Smooth muscle cell (in vitro differentiated cells): ENCODE data around the gene WASF2. TPM values are rescaled to one million over a fixed set of nuclear protein-coding genes. Genes with fewer than 3 reads are reported as not detected.

ENCODE experiments used
- DNase-seq: peaks from one replicate; lab custom pipeline; 2025; ENCODE audit not compliant: unreplicated experiment; lab: John Stamatoyannopoulos, UW
- H2AFZ ChIP-seq: fragments of 200-600 bp; sonication (generic); 2 replicates; pipeline ENCODE4 v1.6.0; 2016; ENCODE audit warnings: antibody characterized with exemption, low read depth, mild to moderate bottlenecking
- H3F3A ChIP-seq: fragments of 200-600 bp; sonication (generic); 2 replicates; pipeline ENCODE4 v1.6.0; 2017; ENCODE audit warnings: antibody characterized with exemption, low read depth
- H3K27ac ChIP-seq: fragments of 200-600 bp; sonication (generic); 2 replicates; pipeline ENCODE4 v1.5.1; 2016; ENCODE audit warnings: low read depth, mild to moderate bottlenecking
- H3K27me3 ChIP-seq: fragments of 200-600 bp; sonication (generic); 2 replicates; pipeline ENCODE4 v1.6.1; 2016; ENCODE audit warnings: low read depth, mild to moderate bottlenecking
- H3K36me3 ChIP-seq: fragments of 200-600 bp; sonication (generic); 2 replicates; pipeline ENCODE4 v1.5.1; 2016; ENCODE audit warnings: low read depth
- H3K4me1 ChIP-seq: fragments of 200-600 bp; sonication (generic); 2 replicates; pipeline ENCODE4 v1.5.1; 2016; ENCODE audit warnings: low read depth
- H3K4me2 ChIP-seq: fragments of 200-600 bp; sonication (generic); 2 replicates; pipeline ENCODE4 v1.6.0; 2016; ENCODE audit warnings: mild to moderate bottlenecking
- H3K4me3 ChIP-seq: fragments of 200-600 bp; sonication (generic); 2 replicates; pipeline ENCODE4 v1.5.1; 2016; ENCODE audit warnings: mild to moderate bottlenecking
- H3K79me2 ChIP-seq: fragments of 200-600 bp; sonication (generic); 2 replicates; pipeline ENCODE4 v1.6.0; 2016; ENCODE audit warnings: low read depth, mild to moderate bottlenecking
- H3K9ac ChIP-seq: fragments of 200-600 bp; sonication (generic); 2 replicates; pipeline ENCODE4 v1.6.0; 2016; ENCODE audit warnings: low read depth
- H3K9me3 ChIP-seq: fragments of 200-600 bp; sonication (generic); replicated peaks from 2 replicates; pipeline ENCODE4 v1.5.1; 2016; ENCODE audit warnings: low read depth
- H4K20me1 ChIP-seq: fragments of 200-600 bp; sonication (generic); 2 replicates; pipeline ENCODE4 v1.6.0; 2016; ENCODE audit warnings: low read depth
- CTCF ChIP-seq: fragments of 200-600 bp; sonication (generic); IDR thresholded peaks from 2 replicates; pipeline ENCODE4 v1.5.1; 2017; ENCODE audit warnings: borderline replicate concordance, mild to moderate bottlenecking, antibody characterized with exemption; ENCODE audit not compliant: insufficient read depth, poor library complexity, severe bottlenecking
- WGBS: methylation state at CpG from one replicate; pipeline ENCODE4 v1.1.7; 2016; ENCODE audit warnings: low lambda C conversion rate; 5-methylcytosine and 5-hydroxymethylcytosine counted together
- polyA plus RNA-seq: library from polyadenylated mRNA; unstranded; fragments of >200 nt; fragmentation: Nextera tagmentation; extraction: Ambion mirVana; gene quantifications from 2 replicates; pipeline ENCODE4 v1.2.1, GENCODE V29; 2016
- total RNA-seq: library from RNA; depleted of rRNA; stranded (reverse); fragments of >200 nt; gene quantifications from 2 replicates; pipeline ENCODE4 v1.2.3, GENCODE V29; 2014

The WASF2 gene
- total and polyA plus RNA-seq, 2 experiments from 2014 or later, result 34.3 to 46.1 TPM

- Histone ChIP-seq H3K27ac (peak overlapping the region; percentile 71), H3K79me2 (peaks cover 69% of the 10 kb centered on the region), H3K9ac (no peak overlapping the region), H3K4me2 (no peak overlapping the region), H3K9me3 (no peaks in the 10 kb centered on the region), H3K4me3 (no peak overlapping the region), H2AFZ (no peak overlapping the region), H3F3A (no peaks in the 10 kb centered on the region), H3K4me1 (peaks cover 9% of the 10 kb centered on the region), H3K36me3 (no peaks in the 10 kb centered on the region), H3K27me3 (no peaks in the 10 kb centered on the region), H4K20me1 (peaks cover 81% of the 10 kb centered on the region)
- WGBS, result 69% methylated on average over 2 of the region's 2 CpGs
- no peak for DNase-seq
- no peak for TF ChIP-seq CTCF
Observed at GRCh38 chr1:27427816-27428315, 62.1 kb downstream of the WASF2 start.

GRCh38 chr1:27427329-27427728, 62.6 kb downstream of the WASF2 start:
- Histone ChIP-seq H3K4me1 (peaks cover 9% of the 10 kb centered on the region), H3K4me3 (no peak overlapping the region), H3F3A (no peaks in the 10 kb centered on the region), H3K79me2 (peaks cover 68% of the 10 kb centered on the region), H3K27ac (no peak overlapping the region), H4K20me1 (peaks cover 76% of the 10 kb centered on the region), H3K36me3 (no peaks in the 10 kb centered on the region), H3K27me3 (no peaks in the 10 kb centered on the region), H3K9ac (no peak overlapping the region), H3K9me3 (no peaks in the 10 kb centered on the region), H2AFZ (no peak overlapping the region), H3K4me2 (no peak overlapping the region)
- WGBS, result 85% methylated on average over 2 of the region's 2 CpGs
- DNase-seq, result no peak
- TF ChIP-seq CTCF, result no peak

- H2AFZ ChIP-seq, result no peak overlapping the region
- 99% methylated on average over 4 of the region's 4 CpGs for WGBS
- no peak overlapping the region for H3K4me3 ChIP-seq
- no peak overlapping the region for H3K9ac ChIP-seq
- no peak overlapping the region for H3K27ac ChIP-seq
- peaks cover 16% of the 10 kb centered on the region for H3K4me1 ChIP-seq
- no peak overlapping the region for H3K4me2 ChIP-seq
- H3K36me3 ChIP-seq, result no peaks in the 10 kb centered on the region
- H3K27me3 ChIP-seq, result no peaks in the 10 kb centered on the region
- peaks cover 16% of the 10 kb centered on the region for H3F3A ChIP-seq
- peaks cover 61% of the 10 kb centered on the region for H3K79me2 ChIP-seq
- DNase-seq, result no peak
- H3K9me3 ChIP-seq, result no peaks in the 10 kb centered on the region
- H4K20me1 ChIP-seq, result peaks cover 40% of the 10 kb centered on the region
- no peak for TF ChIP-seq CTCF
Observed at GRCh38 chr1:27423709-27424108, 66.3 kb downstream of the WASF2 start.
